Mesenchymal stem cell (in vitro differentiated cells and primary cell): Measurements from ENCODE around the gene GATA2.

Experiments used
- DNase-seq: peaks from one replicate; pipeline ENCODE4 v3.0.0-alpha.2; 2013
- H2AFZ ChIP-seq: one replicate; pipeline ENCODE4 v1.6.1; 2013; ENCODE audit warnings: low read depth, mild to moderate bottlenecking, control low read depth, inconsistent platforms, low read length, moderate library complexity
- H2AK5ac ChIP-seq: 2 replicates; pipeline ENCODE4 v1.6.1; 2013; ENCODE audit warnings: low read length, moderate library complexity, mild to moderate bottlenecking, inconsistent platforms; ENCODE audit not compliant: severe bottlenecking
- H2BK120ac ChIP-seq: one replicate; pipeline ENCODE4 v1.6.1; 2013; ENCODE audit warnings: low read depth, mild to moderate bottlenecking, inconsistent platforms, low read length, moderate library complexity
- H2BK12ac ChIP-seq, 2 experiments: one replicate each; pipeline ENCODE4 v1.6.1; 2013; ENCODE audit warnings: inconsistent platforms in 2 of 2, low read length in 2 of 2, mild to moderate bottlenecking in 2 of 2, moderate library complexity in 2 of 2, control low read depth in 1 of 2
- H2BK15ac ChIP-seq: one replicate; pipeline ENCODE4 v1.6.1; 2013; ENCODE audit warnings: mild to moderate bottlenecking, low read depth, inconsistent platforms; ENCODE audit not compliant: poor library complexity, severe bottlenecking
- H2BK5ac ChIP-seq: 2 replicates; pipeline ENCODE4 v1.6.1; 2013; ENCODE audit warnings: low read depth, mild to moderate bottlenecking, low read length, control low read depth, inconsistent platforms; ENCODE audit not compliant: poor library complexity, severe bottlenecking
- H3K14ac ChIP-seq, 2 experiments: one replicate each; pipeline ENCODE4 v1.6.1; 2013; ENCODE audit warnings: inconsistent platforms in 2 of 2, low read length in 2 of 2, control low read depth in 1 of 2, mild to moderate bottlenecking in 1 of 2, moderate library complexity in 1 of 2
- H3K18ac ChIP-seq, 2 experiments: one replicate each; pipeline ENCODE4 v1.6.1; 2013; ENCODE audit warnings: inconsistent platforms in 2 of 2, low read length in 2 of 2, control low read depth in 1 of 2, low read depth in 1 of 2, mild to moderate bottlenecking in 1 of 2
- H3K23ac ChIP-seq, 2 experiments: one replicate each; pipeline ENCODE4 v1.6.1; 2013; ENCODE audit warnings: inconsistent platforms in 2 of 2, low read length in 2 of 2, mild to moderate bottlenecking in 2 of 2, moderate library complexity in 2 of 2, control low read depth in 1 of 2
- H3K27ac ChIP-seq: 2 replicates; pipeline ENCODE4 v1.5.1; 2013; ENCODE audit warnings: mild to moderate bottlenecking, moderate library complexity, low read length, control low read depth, inconsistent platforms; ENCODE audit not compliant: poor library complexity, severe bottlenecking
- H3K27me3 ChIP-seq, 2 experiments: 2 replicates each; pipeline versions ENCODE4 v1.6.1 to v1.7.0; 2013; ENCODE audit warnings: low read length in 2 of 2, mild to moderate bottlenecking in 2 of 2, moderate library complexity in 2 of 2, control low read depth in 1 of 2, inconsistent platforms in 1 of 2; ENCODE audit not compliant: control insufficient read depth in 1 of 2, insufficient read depth in 1 of 2
- H3K36me3 ChIP-seq, 2 experiments: 2 replicates each; pipeline versions ENCODE4 v1.6.1 to v1.7.0; 2013; ENCODE audit warnings: low read length in 2 of 2, control low read depth in 1 of 2, inconsistent platforms in 1 of 2, low read depth in 1 of 2, mild to moderate bottlenecking in 1 of 2; ENCODE audit not compliant: insufficient read depth in 2 of 2, control insufficient read depth in 1 of 2
- H3K4ac ChIP-seq, 2 experiments: one replicate each; pipeline ENCODE4 v1.6.1; 2013; ENCODE audit warnings: inconsistent platforms in 2 of 2, low read length in 2 of 2, mild to moderate bottlenecking in 2 of 2, moderate library complexity in 2 of 2, control low read depth in 1 of 2, low read depth in 1 of 2
- H3K4me1 ChIP-seq: 2 replicates; pipeline ENCODE4 v1.6.1; 2013; ENCODE audit warnings: low read depth, low read length, control low read depth; ENCODE audit not compliant: control insufficient read depth, insufficient read depth
- H3K4me2 ChIP-seq: 2 replicates; pipeline ENCODE4 v1.6.1; 2013; ENCODE audit warnings: low read length, mild to moderate bottlenecking, inconsistent platforms; ENCODE audit not compliant: poor library complexity, severe bottlenecking
- H3K4me3 ChIP-seq, 2 experiments: 2 replicates each; pipeline versions ENCODE4 v1.5.1 to v1.7.0; 2013; ENCODE audit warnings: low read length in 2 of 2, mild to moderate bottlenecking in 2 of 2, control low read depth in 1 of 2, low read depth in 1 of 2; ENCODE audit not compliant: insufficient read depth in 1 of 2
- H3K79me1 ChIP-seq: replicated peaks from 2 replicates; pipeline ENCODE4 v1.6.1; 2013; ENCODE audit warnings: mild to moderate bottlenecking, control low read depth, low read length, inconsistent platforms; ENCODE audit not compliant: poor library complexity, severe bottlenecking
- H3K9ac ChIP-seq: 2 replicates; pipeline ENCODE4 v1.7.0; 2013; ENCODE audit warnings: mild to moderate bottlenecking, low read length, moderate library complexity
- H3K9me3 ChIP-seq: 2 replicates; pipeline ENCODE4 v1.7.0; 2013; ENCODE audit warnings: mild to moderate bottlenecking, low read length; ENCODE audit not compliant: control insufficient read depth
- H4K8ac ChIP-seq: one replicate; pipeline ENCODE4 v1.6.1; 2013; ENCODE audit warnings: inconsistent platforms, mild to moderate bottlenecking, low read length, moderate library complexity
- H4K91ac ChIP-seq: one replicate; pipeline ENCODE4 v1.6.1; 2013; ENCODE audit warnings: mild to moderate bottlenecking, low read length, inconsistent platforms
- WGBS: methylation state at CpG from one replicate; pipeline ENCODE4 v1.1.7; 2013; ENCODE audit warnings: mixed read lengths; 5-methylcytosine and 5-hydroxymethylcytosine counted together

GATA2 gene

DNA sequence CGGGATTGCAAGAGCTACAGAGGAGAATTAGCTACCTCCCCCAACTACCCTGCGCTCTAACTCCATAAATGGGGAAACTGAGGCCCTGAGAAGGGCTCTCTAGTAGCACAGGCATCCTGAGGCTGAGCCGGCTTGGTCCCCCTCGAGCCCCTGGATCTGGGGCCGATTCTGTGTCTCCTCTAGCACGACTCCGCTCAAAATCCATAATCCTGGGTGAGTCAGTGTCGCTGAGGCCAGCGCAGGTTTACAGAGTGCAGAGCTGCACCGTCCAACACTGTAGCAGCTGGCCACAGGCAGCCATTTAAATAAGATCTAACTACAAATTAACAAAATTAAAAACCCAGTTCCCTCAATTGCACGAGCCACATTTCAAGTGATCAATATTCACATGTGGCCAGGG lies 10.8 kb downstream of the GATA2 start:
- Histone ChIP-seq H3K9me3 (no peaks in the 10 kb centered on the region), H2BK12ac (no peak overlapping the region), H2AK5ac (no peak overlapping the region), H3K4ac (peak overlapping the region in 1 of 2 experiments; percentile 53), H3K9ac (no peak overlapping the region), H2AFZ (no peak overlapping the region), H3K4me2 (no peak overlapping the region), H3K4me3 (no peak overlapping the region), H3K23ac (no peak overlapping the region), H2BK120ac (no peak overlapping the region), H3K14ac (no peak overlapping the region), H4K8ac (no peak overlapping the region), H2BK5ac (no peak overlapping the region), H3K36me3 (no peaks in the 10 kb centered on the region), H3K79me1 (no peaks in the 10 kb centered on the region), H3K4me1 (peaks cover 18% of the 10 kb centered on the region), H3K27ac (no peak overlapping the region), H2BK15ac (no peak overlapping the region), H3K27me3 (peaks cover 99 to 100% of the 10 kb centered on the region in 2 experiments), H4K91ac (peak overlapping the region; percentile 10), H3K18ac (peak overlapping the region in 1 of 2 experiments; percentile 14)
- peak; percentile 46 for DNase-seq
- WGBS: 11% methylated on average over 11 of the region's 11 CpGs

DNA sequence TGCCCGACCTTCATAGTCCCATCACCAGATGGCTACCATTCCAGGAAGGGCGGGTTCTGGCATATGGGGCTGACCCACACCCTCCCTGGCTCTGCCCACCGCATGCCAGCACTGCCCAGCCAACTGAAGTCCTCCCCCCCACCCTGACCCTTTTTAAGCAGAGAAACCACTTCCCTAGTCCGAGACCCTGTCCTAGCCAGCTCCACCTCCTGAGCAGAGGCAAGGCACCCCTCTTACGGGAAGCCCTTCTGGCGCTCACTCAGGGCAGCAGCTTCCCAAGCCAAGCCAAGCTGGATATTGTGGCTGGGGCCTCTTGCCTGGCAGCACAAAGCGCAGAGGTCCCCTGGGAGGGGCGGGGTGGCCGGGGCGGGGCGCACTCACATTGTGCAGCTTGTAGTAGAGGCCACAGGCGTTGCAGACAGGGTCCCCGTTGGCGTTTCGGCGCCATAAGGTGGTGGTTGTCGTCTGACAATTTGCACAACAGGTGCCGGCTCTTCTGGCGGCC lies 11.5 kb downstream of the GATA2 start:
- H3K14ac ChIP-seq: no peak overlapping the region
- H3K18ac ChIP-seq: no peak overlapping the region
- H2BK120ac ChIP-seq: no peak overlapping the region
- no peak overlapping the region for H3K27ac ChIP-seq
- no peaks in the 10 kb centered on the region for H3K79me1 ChIP-seq
- DNase-seq: no peak
- no peak overlapping the region for H2BK12ac ChIP-seq
- H3K4ac ChIP-seq: no peak overlapping the region
- peaks cover 11% of the 10 kb centered on the region for H3K4me1 ChIP-seq
- no peak overlapping the region for H4K8ac ChIP-seq
- no peak overlapping the region for H3K9ac ChIP-seq
- H2AFZ ChIP-seq: no peak overlapping the region
- H3K23ac ChIP-seq: no peak overlapping the region
- no peaks in the 10 kb centered on the region for H3K9me3 ChIP-seq
- H3K36me3 ChIP-seq: no peaks in the 10 kb centered on the region
- no peak overlapping the region for H2AK5ac ChIP-seq
- peak overlapping the region in 1 of 2 experiments; percentile 14 for H3K4me3 ChIP-seq
- no peak overlapping the region for H4K91ac ChIP-seq
- 36% methylated on average over 15 of the region's 19 CpGs for WGBS
- H2BK5ac ChIP-seq: no peak overlapping the region
- no peak overlapping the region for H2BK15ac ChIP-seq
- H3K27me3 ChIP-seq: peaks cover 99 to 100% of the 10 kb centered on the region in 2 experiments
- H3K4me2 ChIP-seq: no peak overlapping the region

DNA sequence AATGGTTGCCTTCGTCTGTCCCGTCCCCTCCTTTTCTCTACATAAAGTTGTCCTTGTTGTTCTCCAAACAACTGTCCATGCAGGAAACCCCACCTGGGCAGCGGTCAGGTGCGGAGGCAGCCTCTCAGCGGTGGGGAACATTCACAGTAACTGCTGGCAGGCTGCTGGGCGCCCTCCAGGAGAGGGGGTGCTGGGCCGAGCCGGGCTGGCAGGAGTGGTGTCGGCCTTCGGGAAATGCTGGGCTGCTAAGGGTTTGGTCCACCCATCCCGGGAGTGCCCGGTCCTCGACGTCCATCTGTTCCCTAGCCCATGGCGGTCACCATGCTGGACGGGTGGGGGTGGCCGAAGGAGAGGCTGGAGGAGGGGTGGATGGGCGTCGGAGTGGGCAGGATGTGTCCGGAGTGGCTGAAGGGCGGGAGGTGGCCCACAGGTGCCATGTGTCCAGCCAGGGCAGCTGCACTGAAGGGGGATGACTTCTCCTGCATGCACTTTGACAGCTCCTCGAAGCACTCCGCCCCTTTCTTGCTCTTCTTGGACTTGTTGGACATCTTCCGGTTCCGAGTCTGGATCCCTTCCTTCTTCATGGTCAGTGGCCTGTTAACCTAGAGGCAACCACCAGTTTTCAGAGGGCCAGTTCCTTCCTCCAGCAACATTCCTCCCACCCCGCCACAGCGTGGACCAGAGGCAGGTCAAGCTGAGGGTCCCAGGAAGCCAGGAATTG lies 12.1 kb downstream of the GATA2 start:
- Histone ChIP-seq H3K18ac (no peak overlapping the region), H3K9ac (no peak overlapping the region), H2BK12ac (no peak overlapping the region), H2BK120ac (no peak overlapping the region), H3K4ac (no peak overlapping the region), H2BK15ac (no peak overlapping the region), H3K4me2 (no peak overlapping the region), H3K36me3 (no peaks in the 10 kb centered on the region), H4K91ac (no peak overlapping the region), H3K27ac (no peak overlapping the region), H3K23ac (peak overlapping the region in 1 of 2 experiments; percentile 18), H3K9me3 (no peaks in the 10 kb centered on the region), H3K4me3 (no peak overlapping the region), H2AK5ac (no peak overlapping the region), H2BK5ac (no peak overlapping the region), H3K79me1 (no peaks in the 10 kb centered on the region), H4K8ac (no peak overlapping the region), H3K4me1 (peaks cover 11% of the 10 kb centered on the region), H3K27me3 (peaks cover 98 to 100% of the 10 kb centered on the region in 2 experiments), H3K14ac (no peak overlapping the region), H2AFZ (no peak overlapping the region)
- 61% methylated on average over 27 of the region's 27 CpGs for WGBS
- no peak for DNase-seq

DNA sequence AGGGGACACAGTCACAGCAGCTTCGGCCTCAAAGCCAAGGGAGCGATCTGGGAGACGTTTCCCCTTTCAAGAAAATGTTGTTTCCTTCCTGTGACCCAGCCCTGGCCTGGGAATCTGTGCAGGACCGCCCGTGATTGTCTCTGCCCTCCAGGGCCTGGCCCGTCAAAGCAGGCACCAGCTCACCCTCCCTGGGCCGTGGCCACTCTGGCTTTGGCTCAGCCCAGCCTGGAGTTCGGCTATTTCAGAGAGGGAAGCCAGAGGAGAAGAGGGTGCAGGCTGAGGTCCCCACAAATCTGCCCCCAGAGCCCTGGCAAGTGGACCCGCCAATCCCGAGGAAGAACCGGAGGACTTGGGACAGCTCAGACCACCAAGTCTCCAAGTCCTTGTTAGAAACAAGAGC lies 12.7 kb downstream of the GATA2 start:
- Histone ChIP-seq H2BK120ac (no peak overlapping the region), H2BK5ac (no peak overlapping the region), H3K9ac (no peak overlapping the region), H3K27me3 (peaks cover 98 to 100% of the 10 kb centered on the region in 2 experiments), H2BK12ac (no peak overlapping the region), H3K23ac (no peak overlapping the region), H3K18ac (no peak overlapping the region), H3K4me1 (peaks cover 11% of the 10 kb centered on the region), H2AK5ac (no peak overlapping the region), H3K4me2 (no peak overlapping the region), H3K14ac (no peak overlapping the region), H3K4ac (no peak overlapping the region), H4K8ac (no peak overlapping the region), H3K36me3 (no peaks in the 10 kb centered on the region), H2AFZ (no peak overlapping the region), H2BK15ac (no peak overlapping the region), H3K27ac (no peak overlapping the region), H3K9me3 (no peaks in the 10 kb centered on the region), H3K4me3 (no peak overlapping the region), H4K91ac (no peak overlapping the region), H3K79me1 (no peaks in the 10 kb centered on the region)
- no peak for DNase-seq
- WGBS: 42% methylated on average over 11 of the region's 11 CpGs
